Common myeloid progenitor, CD34-positive (primary cell): ENCODE measurements around the gene MAX.

ENCODE experiments used
- CTCF ChIA-PET: fragments of 350-600 bp; sonication (Branson Sonifier 250); formaldehyde crosslinking; loops from one replicate; lab custom pipeline; 2021; ENCODE audit warnings: antibody characterized with exemption; lab: Charles Lee
- POLR2A ChIA-PET: fragments of 350-600 bp; sonication (Branson Sonifier 250); formaldehyde crosslinking; loops from one replicate; lab custom pipeline; 2021; ENCODE audit warnings: antibody characterized with exemption; lab: Charles Lee
- DNase-seq, 3 donors: peaks; one replicate each; pipeline versions ENCODE4 v3.0.0 to v3.0.0-alpha.2; 2013
- H3K27ac ChIP-seq, 2 experiments: 1 replicate in 1 of 2; 2 replicates in 1 of 2; pipeline ENCODE4 v1.7.0; 2013; ENCODE audit warnings: inconsistent platforms in 2 of 2, low read length in 2 of 2, mild to moderate bottlenecking in 2 of 2, low read depth in 1 of 2, moderate library complexity in 1 of 2; ENCODE audit not compliant: severe bottlenecking in 2 of 2, insufficient read depth in 1 of 2, poor library complexity in 1 of 2
- H3K27me3 ChIP-seq, 5 experiments: replicated peaks in 2 of 5; 1 replicate in 3 of 5; 2 replicates in 2 of 5; pipeline versions ENCODE4 v1.6.1 to v1.7.0; 2013; ENCODE audit warnings: low read length in 4 of 5, mild to moderate bottlenecking in 2 of 5, moderate library complexity in 2 of 5, inconsistent platforms in 1 of 5; ENCODE audit not compliant: insufficient read depth in 5 of 5, control insufficient read depth in 4 of 5
- H3K36me3 ChIP-seq, 4 experiments: 1 replicate in 2 of 4; 2 replicates in 2 of 4; pipeline versions ENCODE4 v1.6.1 to v1.7.0; 2013; ENCODE audit warnings: low read length in 3 of 4, control low read depth in 1 of 4, mild to moderate bottlenecking in 1 of 4; ENCODE audit not compliant: control insufficient read depth in 4 of 4, insufficient read depth in 4 of 4
- H3K4me1 ChIP-seq, 4 experiments: 1 replicate in 3 of 4; 2 replicates in 1 of 4; pipeline versions ENCODE4 v1.6.1 to v1.7.1; 2013; ENCODE audit warnings: low read length in 3 of 4, mild to moderate bottlenecking in 3 of 4, control low read depth in 1 of 4, inconsistent platforms in 1 of 4, moderate library complexity in 1 of 4; ENCODE audit not compliant: control insufficient read depth in 4 of 4, insufficient read depth in 4 of 4; ENCODE audit errors: control extremely low read depth in 1 of 4
- H3K4me3 ChIP-seq, 7 experiments: 1 replicate in 4 of 7; 2 replicates in 3 of 7; pipeline versions ENCODE4 v1.5.1 to v1.7.0; 2013; ENCODE audit warnings: mild to moderate bottlenecking in 7 of 7, low read length in 6 of 7, moderate library complexity in 6 of 7, inconsistent platforms in 2 of 7, low read depth in 2 of 7, control low read depth in 1 of 7; ENCODE audit not compliant: insufficient read depth in 4 of 7, control insufficient read depth in 1 of 7; ENCODE audit errors: extremely low read depth in 1 of 7
- H3K9me3 ChIP-seq, 5 experiments: 1 replicate in 4 of 5; 2 replicates in 1 of 5; pipeline versions ENCODE4 v1.6.1 to v1.7.1; 2013; ENCODE audit warnings: low read length in 4 of 5, mild to moderate bottlenecking in 2 of 5, inconsistent platforms in 1 of 5, low read depth in 1 of 5, moderate library complexity in 1 of 5; ENCODE audit not compliant: control insufficient read depth in 4 of 5, insufficient read depth in 2 of 5; ENCODE audit errors: control extremely low read depth in 1 of 5
- WGBS: methylation state at CpG from one replicate; pipeline ENCODE4 v1.1.5; 2013; ENCODE audit not compliant: insufficient coverage; 5-methylcytosine and 5-hydroxymethylcytosine counted together

The MAX gene

GRCh38 chr14:65042296-65042695, 60.0 kb downstream of the MAX start:
- peaks cover 0 to 25% (median 5%) of the 10 kb centered on the region in 4 experiments for H3K36me3 ChIP-seq
- 56% methylated on average over 3 of the region's 3 CpGs for WGBS
- no peaks in the 10 kb centered on the region for H3K27me3 ChIP-seq
- no peak for DNase-seq
- peak overlapping the region in 3 of 7 experiments; percentile 22 to 57 (median 41) for H3K4me3 ChIP-seq
- no peaks in the 10 kb centered on the region for H3K9me3 ChIP-seq
- ChIA-PET POLR2A (no interaction called here), CTCF (interaction anchor here (1.6 to 3.4 kb wide), 5 partner anchors 8 to 32 kb away, joined by 4 to 18 read pairs (median 8); no protein-coding TSS in a partner anchor)
- peak overlapping the region; percentile 80 to 84 for H3K27ac ChIP-seq
- peaks cover 13 to 62% (median 47%) of the 10 kb centered on the region in 4 experiments for H3K4me1 ChIP-seq

GRCh38 chr14:65041434-65041915, 60.8 kb downstream of the MAX start:
- ChIA-PET POLR2A (interaction anchor here (1.3 kb wide), 1 partner anchor 13 kb away, joined by 4 read pairs; no protein-coding TSS in a partner anchor), CTCF (interaction anchor here (0.7 to 3.4 kb wide), 9 partner anchors 12 to 114 kb away, joined by 3 to 18 read pairs (median 4); no protein-coding TSS in a partner anchor)
- WGBS: 91% methylated on average over 7 of the region's 7 CpGs
- no peaks in the 10 kb centered on the region for H3K27me3 ChIP-seq
- H3K36me3 ChIP-seq: peaks cover 0 to 21% (median 5%) of the 10 kb centered on the region in 4 experiments
- no peak for DNase-seq
- H3K9me3 ChIP-seq: no peaks in the 10 kb centered on the region
- no peak overlapping the region for H3K27ac ChIP-seq
- no peak overlapping the region for H3K4me3 ChIP-seq
- peaks cover 12 to 56% (median 47%) of the 10 kb centered on the region in 4 experiments for H3K4me1 ChIP-seq

- H3K27me3 ChIP-seq: no peaks in the 10 kb centered on the region
- ChIA-PET POLR2A (interaction anchor here (1.3 kb wide), 1 partner anchor 13 kb away, joined by 4 read pairs; no protein-coding TSS in a partner anchor), CTCF (interaction anchor here (0.7 to 2.3 kb wide), 8 partner anchors 12 to 113 kb away, joined by 3 to 8 read pairs (median 4); no protein-coding TSS in a partner anchor)
- H3K4me1 ChIP-seq: peaks cover 12 to 52% (median 44%) of the 10 kb centered on the region in 4 experiments
- H3K9me3 ChIP-seq: no peaks in the 10 kb centered on the region
- peaks cover 0 to 17% (median 5%) of the 10 kb centered on the region in 4 experiments for H3K36me3 ChIP-seq
- peak overlapping the region in 1 of 2 experiments; percentile 39 for H3K27ac ChIP-seq
- 100% methylated on average over 5 of the region's 9 CpGs for WGBS
- no peak overlapping the region for H3K4me3 ChIP-seq
- DNase-seq: peak in 1 of 3 donors; percentile 29
Measured at GRCh38 chr14:65040666-65041433, 61.5 kb downstream of the MAX start.

GRCh38 chr14:65038966-65039365, 63.4 kb downstream of the MAX start:
- Histone ChIP-seq H3K9me3 (no peaks in the 10 kb centered on the region), H3K4me3 (no peak overlapping the region), H3K36me3 (peaks cover 0 to 22% (median 6%) of the 10 kb centered on the region in 4 experiments), H3K4me1 (peaks cover 8 to 36% (median 30%) of the 10 kb centered on the region in 4 experiments), H3K27me3 (no peaks in the 10 kb centered on the region), H3K27ac (no peak overlapping the region)
- CTCF ChIA-PET: interaction anchor here (0.8 to 1.6 kb wide), 3 partner anchors 14 to 18 kb away, joined by 3 to 4 read pairs (median 3); no protein-coding TSS in a partner anchor
- 90% methylated on average over 1 of the region's 2 CpGs for WGBS
- no peak for DNase-seq
- POLR2A ChIA-PET: no interaction called here

GRCh38 chr14:65035049-65035448, 67.3 kb downstream of the MAX start:
- CTCF ChIA-PET: interaction anchor here (1.3 to 3.3 kb wide), 4 partner anchors 8 to 15 kb away, joined by 4 to 18 read pairs (median 14); no protein-coding TSS in a partner anchor
- Histone ChIP-seq H3K27me3 (no peaks in the 10 kb centered on the region), H3K4me1 (peaks cover 0 to 3% (median 1%) of the 10 kb centered on the region in 4 experiments), H3K9me3 (no peaks in the 10 kb centered on the region), H3K4me3 (no peak overlapping the region), H3K27ac (no peak overlapping the region), H3K36me3 (peaks cover 2 to 27% (median 12%) of the 10 kb centered on the region in 4 experiments)
- no peak for DNase-seq
- WGBS: 92% methylated on average over 1 of the region's 4 CpGs
- POLR2A ChIA-PET: no interaction called here

GRCh38 chr14:65034021-65034420, 68.3 kb downstream of the MAX start:
- peaks cover 0 to 3% (median under 1%) of the 10 kb centered on the region in 4 experiments for H3K4me1 ChIP-seq
- H3K27me3 ChIP-seq: no peaks in the 10 kb centered on the region
- H3K36me3 ChIP-seq: peaks cover 5 to 35% (median 15%) of the 10 kb centered on the region in 4 experiments
- no peaks in the 10 kb centered on the region for H3K9me3 ChIP-seq
- POLR2A ChIA-PET: interaction anchor here (1.1 kb wide), 1 partner anchor 11 kb away, joined by 4 read pairs; no protein-coding TSS in a partner anchor
- no peak for DNase-seq
- no peak overlapping the region for H3K27ac ChIP-seq
- 100% methylated on average over 3 of the region's 4 CpGs for WGBS
- CTCF ChIA-PET: interaction anchor here (0.7 to 3.3 kb wide), 5 partner anchors 9 to 114 kb away, joined by 3 to 18 read pairs (median 14); no protein-coding TSS in a partner anchor
- no peak overlapping the region for H3K4me3 ChIP-seq
